Tibial artery (tissue), 4 donors: ENCODE results near the gene USP17L10.
"Not testable (repeated sequence)": the region's sequence is repeated elsewhere in the genome, so short reads cannot be mapped to it uniquely, and the experiment has no call there.

Source experiments
- DNase-seq, 2 donors: peaks; one replicate each; pipeline ENCODE4 v3.0.0-alpha.2; 2019
- H3K27ac ChIP-seq, 2 donors: fragments of 200-600 bp; sonication (generic) in 1 of 2; 1 replicate in 1 of 2; 2 replicates in 1 of 2; pipeline ENCODE4 v1.5.1; 2018 to 2019; ENCODE audit warnings: mild to moderate bottlenecking in 1 of 2
- H3K27me3 ChIP-seq, 2 donors: fragments of 200-600 bp; sonication (generic) in 1 of 2; one replicate each; pipeline versions ENCODE4 v1.5.1 to v1.6.0; 2016 to 2019
- H3K36me3 ChIP-seq, 3 donors: fragments of 200-600 bp; sonication (generic) in 2 of 3; one replicate each; pipeline ENCODE4 v1.5.1; 2016 to 2019; ENCODE audit warnings: mild to moderate bottlenecking in 2 of 3
- H3K4me1 ChIP-seq, 4 donors: fragments of 200-600 bp; sonication (generic) in 2 of 4; 1 replicate in 3 of 4; 2 replicates in 1 of 4; pipeline ENCODE4 v1.5.1; 2016 to 2019
- H3K4me3 ChIP-seq, 2 donors: fragments of 200-600 bp; sonication (generic) in 1 of 2; 1 replicate in 1 of 2; 2 replicates in 1 of 2; pipeline ENCODE4 v1.5.1; 2018 to 2019; ENCODE audit warnings: mild to moderate bottlenecking in 2 of 2
- H3K9me3 ChIP-seq, 3 donors: fragments of 200-600 bp; sonication (generic) in 1 of 3; one replicate each; pipeline ENCODE4 v1.5.1; 2016 to 2019
- intact Hi-C: fragments of 100-400 bp; cut with DNase I; formaldehyde crosslinking; loops from one replicate; pipeline ENCODE4 v1.15.0; 2023; ENCODE audit warnings: low total_unique reads

USP17L10 gene

GRCh38 chr4:9210357-9210756, at the start of gene USP17L10:
Gene USP17L10 (plus strand): TSS chr4:9210657. CDS start chr4:9210657, 0 bp downstream.
- H3K4me1 ChIP-seq, DNase-seq, H3K9me3 ChIP-seq, H3K27me3 ChIP-seq, intact Hi-C loops, H3K36me3 ChIP-seq, H3K4me3 ChIP-seq, H3K27ac ChIP-seq: not testable (repeated sequence)

GRCh38 chr4:9165990-9166389, 44.5 kb upstream of the USP17L10 start:
- H3K27ac ChIP-seq, H3K4me1 ChIP-seq, H3K4me3 ChIP-seq, H3K9me3 ChIP-seq, H3K27me3 ChIP-seq, H3K36me3 ChIP-seq, intact Hi-C loops, DNase-seq: not testable (repeated sequence)

- H3K4me3 ChIP-seq, H3K27me3 ChIP-seq, intact Hi-C loops, H3K36me3 ChIP-seq, H3K27ac ChIP-seq, H3K4me1 ChIP-seq, H3K9me3 ChIP-seq, DNase-seq: not testable (repeated sequence)
Measured at GRCh38 chr4:9169791-9170459, 40.5 kb upstream of the USP17L10 start, which contains the start of gene FAM90A26. Gene FAM90A26 (plus strand): TSS chr4:9170409. CDS start chr4:9173173, 2,764 bp downstream.

- H3K9me3 ChIP-seq, H3K27ac ChIP-seq, intact Hi-C loops, H3K36me3 ChIP-seq, H3K27me3 ChIP-seq, H3K4me3 ChIP-seq, H3K4me1 ChIP-seq: not testable (repeated sequence)
- DNase-seq = peak in 1 of 2 donors; percentile 15
Measured at GRCh38 chr4:9214701-9215100, 4.2 kb downstream of the USP17L10 start.

- H3K36me3 ChIP-seq, DNase-seq, H3K9me3 ChIP-seq, H3K27ac ChIP-seq, H3K4me1 ChIP-seq, H3K27me3 ChIP-seq, H3K4me3 ChIP-seq, intact Hi-C loops: not testable (repeated sequence)
Measured at GRCh38 chr4:9215105-9215504, 4.6 kb downstream of the USP17L10 start, which contains the start of gene USP17L11. Gene USP17L11 (plus strand): TSS chr4:9215405. CDS start chr4:9215405, 0 bp downstream.

GRCh38 chr4:9219852-9220251, 9.4 kb downstream of the USP17L10 start, which contains the start of gene USP17L12:
Gene USP17L12 (plus strand): TSS chr4:9220152. CDS start chr4:9220152, 0 bp downstream.
- H3K27me3 ChIP-seq, DNase-seq, intact Hi-C loops, H3K9me3 ChIP-seq, H3K36me3 ChIP-seq, H3K4me3 ChIP-seq, H3K4me1 ChIP-seq, H3K27ac ChIP-seq: not testable (repeated sequence)

GRCh38 chr4:9224596-9224995, 14.1 kb downstream of the USP17L10 start, which contains the start of gene USP17L13:
Gene USP17L13 (plus strand): TSS chr4:9224896. CDS start chr4:9224896, 0 bp downstream.
- H3K4me1 ChIP-seq, H3K27me3 ChIP-seq, H3K4me3 ChIP-seq, H3K9me3 ChIP-seq, intact Hi-C loops, DNase-seq, H3K36me3 ChIP-seq, H3K27ac ChIP-seq: not testable (repeated sequence)

GRCh38 chr4:9230249-9230648, 19.8 kb downstream of the USP17L10 start:
- H3K4me1 ChIP-seq, H3K4me3 ChIP-seq, H3K9me3 ChIP-seq, H3K36me3 ChIP-seq, H3K27ac ChIP-seq, intact Hi-C loops, H3K27me3 ChIP-seq: not testable (repeated sequence)
- peak in 1 of 2 donors; percentile 5 for DNase-seq

- H3K27me3 ChIP-seq, DNase-seq, H3K36me3 ChIP-seq, H3K4me1 ChIP-seq, H3K9me3 ChIP-seq, intact Hi-C loops, H3K4me3 ChIP-seq, H3K27ac ChIP-seq: not testable (repeated sequence)
Measured at GRCh38 chr4:9234085-9234484, 23.6 kb downstream of the USP17L10 start, which contains the start of gene USP17L15. Gene USP17L15 (plus strand): TSS chr4:9234385. CDS start chr4:9234385, 0 bp downstream.

GRCh38 chr4:9238461-9238860, 28.0 kb downstream of the USP17L10 start:
- intact Hi-C loops, H3K27ac ChIP-seq, H3K4me3 ChIP-seq, H3K27me3 ChIP-seq, H3K36me3 ChIP-seq, H3K4me1 ChIP-seq, H3K9me3 ChIP-seq: not testable (repeated sequence)
- peak; percentile 17 to 57 for DNase-seq

GRCh38 chr4:9243579-9243978, 33.1 kb downstream of the USP17L10 start, which contains the start of gene USP17L17:
Gene USP17L17 (plus strand): TSS chr4:9243879. CDS start chr4:9243879, 0 bp downstream.
- DNase-seq, H3K4me1 ChIP-seq, H3K27ac ChIP-seq, H3K27me3 ChIP-seq, intact Hi-C loops, H3K36me3 ChIP-seq, H3K9me3 ChIP-seq, H3K4me3 ChIP-seq: not testable (repeated sequence)

- H3K4me1 ChIP-seq, H3K36me3 ChIP-seq, intact Hi-C loops, H3K27ac ChIP-seq, H3K27me3 ChIP-seq, H3K4me3 ChIP-seq, H3K9me3 ChIP-seq: not testable (repeated sequence)
- DNase-seq = peak; percentile 24 to 63
Measured at GRCh38 chr4:9247953-9248680, 37.7 kb downstream of the USP17L10 start, which contains the start of gene USP17L18. Gene USP17L18 (plus strand): TSS chr4:9248630. CDS start chr4:9248630, 0 bp downstream.

- H3K36me3 ChIP-seq, H3K27ac ChIP-seq, H3K9me3 ChIP-seq, H3K4me3 ChIP-seq, intact Hi-C loops, H3K4me1 ChIP-seq, DNase-seq, H3K27me3 ChIP-seq: not testable (repeated sequence)
Measured at GRCh38 chr4:9253078-9253477, 42.6 kb downstream of the USP17L10 start, which contains the start of gene USP17L19. Gene USP17L19 (plus strand): TSS chr4:9253378. CDS start chr4:9253378, 0 bp downstream.

GRCh38 chr4:9257824-9258223, 47.4 kb downstream of the USP17L10 start, which contains the start of gene USP17L20:
Gene USP17L20 (plus strand): TSS chr4:9258124. CDS start chr4:9258124, 0 bp downstream.
- H3K4me1 ChIP-seq, H3K27me3 ChIP-seq, H3K4me3 ChIP-seq, H3K36me3 ChIP-seq, H3K27ac ChIP-seq, H3K9me3 ChIP-seq, intact Hi-C loops, DNase-seq: not testable (repeated sequence)
